Daoy (cell line): Measurements from ENCODE around the gene PHAF1. TPM values are rescaled to one million over a fixed set of nuclear protein-coding genes. Genes with fewer than 3 reads are reported as not detected.

ENCODE experiments used
- DNase-seq: peaks from one replicate; pipeline ENCODE4 v3.0.0-alpha.2; 2015; ENCODE audit warnings: low read depth
- total RNA-seq: library from RNA; depleted of rRNA; stranded (reverse); fragments of >200 nt; shearing (Covaris generic); gene quantifications from 2 replicates; pipeline ENCODE4 v1.2.3, GENCODE V29; 2014

Gene PHAF1
- total RNA-seq, 1 experiment from 2014 or later, result 12.5 TPM

DNA sequence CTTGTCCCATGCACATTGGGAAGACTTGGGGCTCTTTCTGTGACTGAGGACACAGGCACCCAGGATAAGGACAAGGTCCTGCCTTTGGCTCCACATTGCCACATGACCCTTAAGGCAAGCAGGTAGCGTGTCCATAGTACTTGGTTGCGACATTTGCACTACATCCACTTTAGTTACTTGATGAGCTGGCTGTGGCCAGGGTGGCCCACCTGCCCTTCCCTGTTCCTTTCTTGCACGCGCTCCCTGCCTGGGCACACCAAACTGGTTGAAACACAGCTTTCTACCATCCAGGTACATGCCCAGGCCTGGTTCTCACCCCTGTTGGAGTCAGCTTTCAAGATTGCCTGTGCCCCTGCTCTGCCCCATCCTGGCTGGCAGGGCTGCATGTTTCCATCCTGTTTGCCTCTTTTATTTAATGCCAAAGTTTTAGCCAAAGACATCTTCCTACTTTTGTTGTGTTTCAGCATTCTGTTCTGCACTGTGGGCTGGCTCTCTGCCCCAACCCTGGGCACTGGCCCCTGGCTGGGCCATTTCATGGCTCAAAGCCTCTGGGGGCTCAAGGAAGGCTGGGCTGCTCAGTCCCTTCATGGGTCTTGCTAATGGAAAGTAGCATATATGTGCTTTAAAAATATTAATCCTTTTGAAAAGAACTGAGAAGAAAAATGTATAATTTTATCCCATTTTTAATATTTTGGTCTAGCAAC lies 37.8 kb downstream of the PHAF1 start:
- DNase-seq, result no peak

DNA sequence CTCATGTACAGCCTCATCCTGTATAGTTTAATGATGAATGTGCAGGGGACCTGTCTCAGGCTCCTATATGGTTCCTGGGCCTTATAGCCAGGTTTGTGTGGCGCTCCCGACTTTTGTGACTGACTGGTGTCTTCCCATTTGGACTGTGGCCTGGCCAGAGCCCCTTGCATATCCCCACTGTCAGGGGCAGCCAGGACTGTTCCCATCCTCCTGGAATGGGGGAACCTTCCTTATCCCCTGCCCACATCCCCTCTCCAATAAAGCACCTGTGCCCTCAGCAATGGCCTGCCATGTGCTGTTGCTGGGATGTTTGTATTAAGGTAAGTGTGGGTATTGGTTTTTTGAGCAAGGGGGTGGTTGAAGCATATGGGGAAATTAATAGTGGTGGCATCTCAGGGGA lies 38.5 kb downstream of the PHAF1 start:
- DNase-seq, result no peak

- DNase-seq, result no peak
Observed at GRCh38 chr16:67148656-67149275, 39.0 kb downstream of the PHAF1 start.

DNA sequence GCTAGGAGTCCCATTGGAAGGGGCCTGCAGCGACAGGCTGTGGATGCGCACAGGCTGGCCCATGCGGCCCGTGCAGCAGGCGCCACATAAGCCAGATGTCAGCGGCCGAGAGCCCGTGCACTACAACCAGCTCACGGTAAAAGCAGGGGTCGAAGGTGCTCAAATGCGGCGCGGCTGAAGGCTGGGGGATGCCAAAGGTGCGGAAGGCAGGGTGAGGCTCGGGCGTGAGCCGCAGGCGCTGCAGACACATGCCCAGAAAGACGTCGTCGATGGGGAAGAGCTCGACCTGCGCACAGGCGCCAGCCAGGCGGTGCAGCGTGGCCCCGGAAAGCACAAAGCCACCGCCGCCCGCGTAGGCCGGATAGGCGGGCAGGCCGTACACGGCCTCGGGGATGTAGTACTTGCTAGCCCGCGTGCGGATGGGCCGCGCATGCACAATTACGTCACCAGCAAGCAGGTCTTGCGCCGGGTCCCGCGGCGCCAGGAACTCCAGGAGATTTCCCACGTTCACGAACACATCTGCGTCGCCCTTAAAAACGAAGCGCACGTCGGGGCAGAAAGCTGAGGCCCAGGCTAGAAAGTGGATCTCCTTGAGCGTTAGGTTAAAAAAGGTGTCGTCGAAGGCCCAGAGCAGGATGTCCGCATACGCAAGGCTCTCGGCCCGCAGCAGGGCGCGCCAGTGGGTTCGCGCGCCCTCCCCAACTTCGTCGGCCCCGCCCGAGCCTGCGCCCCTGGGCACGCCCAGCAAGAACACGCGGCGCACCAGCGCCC lies 39.7 kb downstream of the PHAF1 start:
- no peak for DNase-seq

DNA sequence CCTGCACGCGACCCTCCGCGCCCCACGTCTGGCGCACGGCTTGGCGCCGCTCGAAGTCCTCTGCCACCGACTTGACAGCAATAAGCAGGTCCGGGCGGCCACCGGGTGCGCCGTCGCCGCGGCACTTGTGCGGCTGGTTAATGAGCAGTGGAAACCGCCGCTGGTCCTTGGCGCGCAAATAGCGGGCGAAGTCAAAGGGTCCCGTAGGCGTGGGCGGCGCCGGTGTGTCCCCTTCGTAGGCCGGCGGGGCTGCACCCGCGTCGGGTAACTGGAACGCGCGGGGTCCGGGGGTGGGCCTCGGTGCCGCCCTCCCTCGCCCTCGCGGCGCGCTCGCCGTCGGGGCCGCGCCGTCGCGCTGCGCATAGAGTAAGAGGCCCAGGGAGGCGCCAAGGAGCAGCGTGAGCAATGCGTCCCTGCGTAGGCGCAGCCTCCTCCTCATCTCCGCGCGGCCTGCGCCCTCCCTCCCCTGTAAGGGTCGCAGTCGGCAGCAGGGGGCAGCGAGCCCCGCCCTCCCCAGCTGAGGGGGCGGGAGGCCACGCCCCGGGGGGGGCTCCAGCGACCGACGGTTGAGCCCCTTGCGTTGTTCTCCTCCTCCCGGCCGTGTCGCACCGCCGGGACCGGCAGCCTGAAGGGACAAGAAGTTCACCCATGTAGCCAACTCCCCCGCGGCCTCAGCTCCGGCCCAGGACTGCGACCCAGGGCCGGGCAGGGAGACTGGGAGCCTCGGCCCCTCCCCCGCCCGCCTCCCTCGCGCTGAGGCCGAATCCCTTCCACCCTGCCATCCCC lies 40.5 kb downstream of the PHAF1 start:
- DNase-seq, result no peak

GRCh38 chr16:67150833-67151396 lies 41.2 kb downstream of the PHAF1 start, which contains the start of gene B3GNT9:
Gene B3GNT9, minus strand, starts transcription at chr16:67150998. Its CDS starts 513 bp downstream, at chr16:67150485.
- peak; percentile 78 for DNase-seq

DNA sequence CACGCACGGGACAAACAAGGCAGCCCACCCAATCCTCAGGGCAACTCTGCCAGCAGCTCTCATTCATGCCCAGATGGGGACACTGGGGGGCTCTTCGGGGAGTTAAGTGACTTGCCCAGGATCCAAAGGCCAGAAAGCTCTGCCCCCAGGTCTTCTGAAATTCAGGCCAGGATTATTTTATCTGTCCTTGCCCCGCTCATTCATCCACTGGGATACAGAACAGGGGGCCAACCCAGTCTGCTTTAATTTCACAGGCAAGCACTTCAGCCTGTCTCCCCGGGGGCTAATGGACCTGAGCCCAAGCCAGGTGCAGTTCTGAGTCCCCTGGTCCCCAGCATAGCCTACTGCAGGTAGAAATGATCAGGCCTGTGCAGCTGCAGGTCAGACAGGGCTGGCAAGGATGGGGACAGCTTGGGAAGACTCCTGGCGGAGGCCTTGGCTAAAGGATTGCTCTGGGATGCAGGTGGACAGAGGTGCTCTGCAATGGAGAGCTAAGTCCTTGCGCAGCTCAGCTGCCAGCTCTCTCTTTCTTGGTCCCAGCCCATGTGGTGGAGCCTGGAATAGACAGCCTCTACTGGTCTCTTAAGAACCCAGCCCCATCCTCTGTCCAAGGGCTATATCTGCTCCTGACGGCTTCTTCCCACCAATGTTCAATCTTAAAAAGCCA lies 41.8 kb downstream of the PHAF1 start:
- DNase-seq, result no peak

DNA sequence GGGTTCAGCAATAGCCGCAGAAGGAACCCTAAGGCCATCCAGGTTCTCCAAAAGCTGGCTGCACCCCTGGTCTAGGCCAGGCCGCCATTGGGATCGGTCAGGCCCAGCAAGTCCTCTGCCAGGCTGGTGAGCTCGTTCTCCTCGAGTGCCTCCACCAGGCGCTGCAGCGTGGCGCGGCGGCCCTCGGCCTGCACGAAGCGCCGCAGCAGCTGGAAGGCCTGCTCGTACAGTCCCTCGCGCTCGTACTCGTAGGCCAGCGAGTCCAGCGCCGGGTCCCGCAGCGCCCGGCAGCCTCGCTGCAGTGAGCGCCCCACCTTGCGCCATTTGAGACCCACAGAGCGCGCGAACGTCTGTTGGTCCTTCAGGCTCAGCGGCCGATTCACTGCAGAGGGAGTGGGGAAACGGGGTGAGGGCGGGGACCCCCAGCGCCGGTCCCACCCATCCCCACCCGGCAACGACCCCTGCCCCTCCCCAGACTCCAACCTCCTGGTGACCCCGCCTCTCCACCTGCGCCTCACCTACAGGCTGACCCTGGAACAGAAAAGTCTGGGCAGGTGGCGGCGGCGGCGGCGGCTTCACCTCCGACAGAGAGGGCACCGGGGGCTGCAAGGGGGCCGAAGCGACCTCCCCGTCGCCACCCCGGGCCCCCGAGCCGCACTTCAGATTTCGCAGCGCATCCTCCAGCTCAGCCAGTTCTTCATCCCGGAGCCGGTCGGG lies 45.0 kb downstream of the PHAF1 start:
- DNase-seq, result no peak

DNA sequence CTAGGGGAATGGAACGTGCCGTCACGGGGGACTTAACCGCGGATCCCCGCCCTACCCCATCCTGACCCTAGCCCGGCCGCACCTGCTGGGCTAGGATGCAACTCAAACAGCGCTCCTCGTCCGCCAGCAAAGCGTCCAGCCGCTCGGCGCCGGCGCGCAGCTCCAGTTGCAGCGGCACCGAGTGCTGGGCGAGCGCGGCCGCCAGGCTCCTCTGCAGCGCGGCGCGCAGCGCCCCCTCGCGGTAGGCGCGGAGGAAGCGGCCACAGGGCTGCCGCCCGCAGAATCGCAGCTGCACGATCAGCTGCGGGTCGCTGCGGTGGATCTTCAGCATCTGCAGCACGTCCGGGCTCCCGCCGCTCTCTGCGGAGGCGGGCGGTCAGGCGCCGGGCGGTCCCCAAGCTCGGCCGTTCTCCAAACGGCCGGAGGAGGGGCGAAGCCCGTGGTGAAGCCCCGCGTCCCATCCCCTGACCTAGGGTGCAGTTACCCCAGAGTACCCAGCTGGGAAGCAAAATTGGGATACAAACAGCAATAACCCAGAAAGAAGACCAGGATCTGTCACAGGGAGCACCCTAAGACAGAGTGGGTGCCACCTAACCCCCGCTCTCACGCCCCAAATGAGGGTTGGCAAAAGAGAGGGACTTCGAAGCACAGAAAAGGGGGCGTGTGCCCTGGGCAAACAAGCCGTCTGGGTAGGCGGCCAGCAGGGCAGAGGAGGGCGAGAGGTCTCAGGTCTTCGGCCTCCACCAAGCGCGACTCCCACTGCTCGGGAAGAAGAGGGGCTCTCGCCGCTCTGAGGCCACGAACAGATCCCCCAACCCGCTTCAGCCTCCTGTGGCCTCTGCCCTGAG lies 45.8 kb downstream of the PHAF1 start:
- DNase-seq, result peak; percentile 75

GRCh38 chr16:67156143-67156844 lies 46.6 kb downstream of the PHAF1 start:
- DNase-seq, result no peak

- DNase-seq, result no peak
Observed at GRCh38 chr16:67157106-67157748, 47.5 kb downstream of the PHAF1 start.

GRCh38 chr16:67157892-67158635 lies 48.3 kb downstream of the PHAF1 start:
- no peak for DNase-seq

DNA sequence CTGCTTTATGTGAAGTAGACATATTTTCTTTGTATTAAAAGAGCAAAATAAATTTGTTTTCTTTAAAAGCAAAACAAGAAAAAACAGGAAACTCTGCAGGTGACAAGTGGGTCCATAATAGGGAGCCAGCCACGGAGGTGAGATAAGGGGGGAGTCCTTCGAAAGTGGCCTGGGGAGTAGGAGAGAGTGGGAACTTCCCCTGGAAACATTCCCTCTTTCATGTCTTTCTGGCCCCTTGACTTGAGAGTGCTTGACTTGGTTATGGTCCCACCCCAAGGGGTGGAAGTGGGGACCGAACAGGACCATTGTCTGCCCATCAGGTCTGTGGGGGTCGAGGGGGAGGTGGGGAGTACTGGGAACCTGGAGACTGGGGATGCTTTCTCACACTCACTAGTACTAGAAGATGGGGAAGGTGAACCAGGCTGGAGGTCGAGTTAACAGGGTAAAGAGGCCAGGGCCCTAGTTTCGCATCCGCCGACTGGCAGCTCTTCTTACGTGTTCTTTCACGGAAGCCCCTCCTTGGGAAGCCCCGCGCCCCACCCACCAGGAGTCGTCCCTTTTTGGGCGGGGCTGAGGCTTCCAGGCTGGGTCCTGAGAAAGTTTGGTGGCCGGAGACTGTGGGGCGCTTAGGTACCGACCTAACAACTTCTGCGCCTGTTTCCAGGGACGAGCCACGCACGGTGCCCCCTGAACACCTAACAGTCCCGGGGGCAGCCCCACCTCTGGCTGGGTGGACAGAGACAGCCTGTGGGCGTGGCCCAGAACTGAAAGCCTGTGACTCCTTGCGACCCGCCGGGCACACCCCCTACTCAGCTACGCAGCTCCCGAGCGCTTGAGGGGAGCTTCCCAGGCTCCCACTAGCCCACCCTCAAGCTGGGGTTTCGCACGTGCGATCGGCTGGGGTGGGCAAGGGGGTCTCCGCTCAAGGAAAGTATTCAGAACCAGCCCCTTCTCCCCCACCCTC lies 49.2 kb downstream of the PHAF1 start:
- DNase-seq, result peak; percentile 52

- no peak for DNase-seq
Observed at GRCh38 chr16:67161595-67162058, 51.9 kb downstream of the PHAF1 start.

- DNase-seq, result no peak
Observed at GRCh38 chr16:67162506-67163163, 52.9 kb downstream of the PHAF1 start.
